ENCODE data around the gene ATP6V0B.

GRCh38 chr1:43979261-43979527 is 4.4 kb downstream of the ATP6V0B start:
- TF ChIP-seq CTCF (IDR thresholded peaks at IDR 0.05; ENCODE audit: low read depth, low read length) (no peak), EZH2phosphoT487 (IDR thresholded peaks at IDR 0.05; ENCODE audit: low read depth) (no peak)
